Gastrocnemius medialis (tissue), 4 donors: Measurements from ENCODE around the gene SP6. TPM values are rescaled to one million over a fixed set of nuclear protein-coding genes. Genes with fewer than 3 reads are reported as not detected.

Experiments used
- ATAC-seq, 2 donors: fragments of 150-250 bp; one replicate each; pipeline ENCODE4 v1.9.1; 2016
- DNase-seq, 2 donors: peaks; one replicate each; pipeline ENCODE4 v3.0.0-alpha.2; 2019
- H3K27ac ChIP-seq, 4 donors: fragments of 200-600 bp; sonication (generic); 1 replicate in 1 of 4; 2 replicates in 3 of 4; pipeline ENCODE4 v1.5.1; 2016 to 2018; ENCODE audit warnings: mild to moderate bottlenecking in 2 of 4, moderate library complexity in 1 of 4
- H3K27me3 ChIP-seq, 3 donors: fragments of 200-600 bp; sonication (generic) in 2 of 3; 1 replicate in 1 of 3; 2 replicates in 2 of 3; pipeline versions ENCODE4 v1.5.1 to v1.6.0; 2016 to 2019; ENCODE audit warnings: mild to moderate bottlenecking in 1 of 3, moderate library complexity in 1 of 3
- H3K36me3 ChIP-seq, 2 donors: fragments of 200-600 bp; sonication (generic) in 1 of 2; one replicate each; pipeline ENCODE4 v1.5.1; 2017 to 2018
- H3K4me1 ChIP-seq, 2 donors: fragments of 200-600 bp; sonication (generic) in 1 of 2; one replicate each; pipeline ENCODE4 v1.5.1; 2016 to 2017; ENCODE audit warnings: mild to moderate bottlenecking in 2 of 2
- H3K4me3 ChIP-seq, 4 donors: fragments of 200-600 bp; sonication (generic) in 3 of 4; 1 replicate in 1 of 4; 2 replicates in 3 of 4; pipeline ENCODE4 v1.5.1; 2016 to 2019; ENCODE audit warnings: mild to moderate bottlenecking in 2 of 4
- H3K9me3 ChIP-seq, 3 donors: fragments of 200-600 bp; sonication (generic) in 2 of 3; 1 replicate in 1 of 3; 2 replicates in 2 of 3; pipeline ENCODE4 v1.5.1; 2016 to 2019
- POLR2A ChIP-seq, 2 donors: fragments of 450-650 bp; IDR thresholded peaks; one replicate each; pipeline ENCODE4 v1.6.1; 2017; ENCODE audit warnings: antibody characterized with exemption in 2 of 2, mild to moderate bottlenecking in 2 of 2, moderate library complexity in 2 of 2
- in situ Hi-C, 4 donors: fragments of 200-750 bp; cut with MboI; loops; one replicate each; pipeline versions ENCODE4 v1.15.0 to v1.8.0; 2017; ENCODE audit warnings: low sequenced_read_pairs in 4 of 4
- intact Hi-C: fragments of 100-400 bp; cut with DNase I; formaldehyde crosslinking; loops from one replicate; pipeline ENCODE4 v1.15.1; 2023; ENCODE audit warnings: low total_unique reads
- total RNA-seq, 4 donors: library from RNA; depleted of rRNA; stranded (reverse); fragments of >200 nt; gene quantifications; one replicate each; pipeline versions ENCODE4 v1.1.0 to v1.2.3, GENCODE V29; 2016
- TF ChIP-seq, protein P1 (sequence below), 5 experiments: fragments of 450-650 bp in 3 of 5; fragments of 200-600 bp in 2 of 5; sonication (generic) in 2 of 5; IDR thresholded peaks in 4 of 5; conservative IDR thresholded peaks in 1 of 5; 1 replicate in 4 of 5; 2 replicates in 1 of 5; pipeline ENCODE4 v1.5.1; 2016 to 2019; ENCODE audit warnings: antibody characterized with exemption in 5 of 5, mild to moderate bottlenecking in 3 of 5, moderate library complexity in 3 of 5

SP6 gene
- under 1 TPM in 1 of 4 donors, not detected in 3; 0.16 TPM for total RNA-seq

- peaks cover 95 to 98% (median 96%) of the 10 kb centered on the region in 3 donors for H3K27me3 ChIP-seq
- no peaks in the 10 kb centered on the region for H3K9me3 ChIP-seq
Observed at GRCh38 chr17:47850692-47851573, at the start of gene SP6. TSS of gene SP6 (minus strand) at chr17:47851163. CDS start at chr17:47848429, 2,734 bp downstream.

GRCh38 chr17:47899643-47900042, 48.7 kb upstream of the SP6 start:
- Histone ChIP-seq H3K27ac (peak overlapping the region; percentile 86 to 97 (median 90)), H3K36me3 (no peaks in the 10 kb centered on the region), H3K4me3 (no peak overlapping the region), H3K4me1 (peaks cover 74 to 78% of the 10 kb centered on the region in 2 donors), H3K27me3 (no peaks in the 10 kb centered on the region), H3K9me3 (no peaks in the 10 kb centered on the region)
- DNase-seq = no peak
- intact Hi-C loops = loop anchor here (5.0 kb wide), 4 partner anchors 128 to 1293 kb away; partner anchors contain the start of genes SNX11 and TBKBP1
- TF ChIP-seq POLR2A (IDR thresholded peaks at IDR 0.05) = no peak
- TF ChIP-seq, protein P1, sequence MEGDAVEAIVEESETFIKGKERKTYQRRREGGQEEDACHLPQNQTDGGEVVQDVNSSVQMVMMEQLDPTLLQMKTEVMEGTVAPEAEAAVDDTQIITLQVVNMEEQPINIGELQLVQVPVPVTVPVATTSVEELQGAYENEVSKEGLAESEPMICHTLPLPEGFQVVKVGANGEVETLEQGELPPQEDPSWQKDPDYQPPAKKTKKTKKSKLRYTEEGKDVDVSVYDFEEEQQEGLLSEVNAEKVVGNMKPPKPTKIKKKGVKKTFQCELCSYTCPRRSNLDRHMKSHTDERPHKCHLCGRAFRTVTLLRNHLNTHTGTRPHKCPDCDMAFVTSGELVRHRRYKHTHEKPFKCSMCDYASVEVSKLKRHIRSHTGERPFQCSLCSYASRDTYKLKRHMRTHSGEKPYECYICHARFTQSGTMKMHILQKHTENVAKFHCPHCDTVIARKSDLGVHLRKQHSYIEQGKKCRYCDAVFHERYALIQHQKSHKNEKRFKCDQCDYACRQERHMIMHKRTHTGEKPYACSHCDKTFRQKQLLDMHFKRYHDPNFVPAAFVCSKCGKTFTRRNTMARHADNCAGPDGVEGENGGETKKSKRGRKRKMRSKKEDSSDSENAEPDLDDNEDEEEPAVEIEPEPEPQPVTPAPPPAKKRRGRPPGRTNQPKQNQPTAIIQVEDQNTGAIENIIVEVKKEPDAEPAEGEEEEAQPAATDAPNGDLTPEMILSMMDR (IDR thresholded peaks at IDR 0.05 in 4 of 5, conservative IDR thresholded peaks at IDR 0.05 in 1 of 5) = no peak
- in situ Hi-C loops = loop anchor here in 1 of 4 donors (10.0 kb wide), 1 partner anchor 45 kb away; the partner anchor contains the start of gene PNPO
- ATAC-seq = no peak

More at GRCh38 chr17:47850692-47851573, at the start of gene SP6:
- ATAC-seq (peak; percentile 43 to 76), DNase-seq (no peak)
- in situ Hi-C loops (no loop called here), intact Hi-C loops (no loop called here)
- TF ChIP-seq POLR2A (IDR thresholded peaks at IDR 0.05) = no peak
- TF ChIP-seq, protein P1 (IDR thresholded peaks at IDR 0.05 in 4 of 5, conservative IDR thresholded peaks at IDR 0.05 in 1 of 5) = no peak
- H3K36me3 ChIP-seq = no peaks in the 10 kb centered on the region
- peaks cover 5 to 16% of the 10 kb centered on the region in 2 donors for H3K4me1 ChIP-seq
- H3K4me3 ChIP-seq = peak within 1 kb of the TSS; percentile 28 to 44 (median 40)
- H3K27ac ChIP-seq = no peak within 1 kb of the TSS

DNA sequence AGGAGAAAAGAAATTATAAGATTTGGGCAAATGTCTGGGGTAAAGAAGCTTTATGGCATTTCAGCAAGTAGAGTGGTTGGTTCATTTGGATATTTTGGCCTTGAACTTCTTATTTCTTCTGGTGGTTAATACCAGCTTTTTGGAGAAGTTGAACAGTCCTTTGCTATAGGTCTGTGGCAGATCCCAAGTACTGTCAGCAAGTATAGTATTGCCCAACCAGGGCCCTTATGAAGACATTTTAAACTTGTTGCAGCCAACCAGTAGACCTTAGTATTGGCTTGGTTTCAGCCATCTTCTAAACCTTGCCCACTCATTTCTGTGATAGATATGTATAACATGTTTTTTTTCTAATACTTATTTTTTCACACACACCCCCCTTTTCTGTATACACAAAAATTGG, 47.3 kb upstream of the SP6 start:
- intact Hi-C loops = loop anchor here (5.0 kb wide), 4 partner anchors 129 to 1294 kb away; partner anchors contain the start of genes SNX11 and TBKBP1
- in situ Hi-C loops = loop anchor here in 1 of 4 donors (10.0 kb wide), 1 partner anchor 47 kb away; the partner anchor contains the start of gene PNPO
- DNase-seq = no peak
- no peaks in the 10 kb centered on the region for H3K36me3 ChIP-seq
- H3K27ac ChIP-seq = peak overlapping the region; percentile 94 to 99 (median 96)
- H3K4me3 ChIP-seq = no peak overlapping the region
- ATAC-seq = no peak
- H3K9me3 ChIP-seq = no peaks in the 10 kb centered on the region
- H3K4me1 ChIP-seq = peaks cover 62 to 70% of the 10 kb centered on the region in 2 donors
- TF ChIP-seq, protein P1 (IDR thresholded peaks at IDR 0.05 in 4 of 5, conservative IDR thresholded peaks at IDR 0.05 in 1 of 5) = no peak
- no peak for TF ChIP-seq POLR2A (IDR thresholded peaks at IDR 0.05)
- no peaks in the 10 kb centered on the region for H3K27me3 ChIP-seq

DNA sequence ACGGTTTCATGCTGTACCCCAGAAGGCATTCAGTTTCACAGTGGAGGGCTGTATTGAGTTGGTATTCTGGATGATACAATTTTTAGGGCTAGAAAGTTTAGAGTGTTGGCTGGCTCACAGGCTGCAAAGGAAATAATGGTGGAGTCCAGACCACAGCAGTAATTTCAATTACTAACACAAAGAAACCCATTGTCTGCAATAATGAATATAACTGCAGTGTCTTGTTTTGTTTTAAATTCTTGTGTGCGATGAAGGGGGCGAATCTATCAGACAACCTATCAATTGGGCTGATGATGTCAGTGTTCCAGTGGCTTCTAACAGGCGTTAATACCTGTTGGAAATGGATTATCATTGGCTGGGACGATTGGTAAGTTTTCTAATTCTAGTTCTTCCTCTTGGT, 46.6 kb upstream of the SP6 start:
- H3K27me3 ChIP-seq = no peaks in the 10 kb centered on the region
- no peaks in the 10 kb centered on the region for H3K36me3 ChIP-seq
- peak overlapping the region; percentile 75 to 86 (median 80) for H3K4me3 ChIP-seq
- intact Hi-C loops (loop anchor here (5.0 kb wide), 4 partner anchors 130 to 1295 kb away; partner anchors contain the start of genes SNX11 and TBKBP1), in situ Hi-C loops (loop anchor here in 1 of 4 donors (10.0 kb wide), 1 partner anchor 47 kb away; the partner anchor contains the start of gene PNPO)
- peaks cover 56 to 63% of the 10 kb centered on the region in 2 donors for H3K4me1 ChIP-seq
- peak overlapping the region; percentile 94 to 99 (median 96) for H3K27ac ChIP-seq
- no peaks in the 10 kb centered on the region for H3K9me3 ChIP-seq
- ATAC-seq (no peak), DNase-seq (no peak)
- TF ChIP-seq, protein P1 (IDR thresholded peaks at IDR 0.05 in 4 of 5, conservative IDR thresholded peaks at IDR 0.05 in 1 of 5) = no peak
- TF ChIP-seq POLR2A (IDR thresholded peaks at IDR 0.05) = no peak
